ENCODE data around the gene PSMD7. TPM values are rescaled to one million over a fixed set of nuclear protein-coding genes. Genes with fewer than 3 reads are reported as not detected.

Gene PSMD7
- total and polyA plus RNA-seq, 2 of the 4 experiments (the other 2 are of a cell fraction), result 80.8 to 98.3 TPM

- Histone ChIP-seq H3K18ac (ENCODE audit: low read depth, low read length) (no peak overlapping the region; the same call in 1 of the 2 replicates), H3K9me1 (ENCODE audit: insufficient read depth, low read length) (no peaks in the 10 kb centered on the region), H3K27ac (ENCODE audit: insufficient read depth, low read length) (no peak overlapping the region), H3K9ac (ENCODE audit: low read depth, low read length) (peak overlapping the region; percentile 76), H2AK9ac (replicated peaks; ENCODE audit: low read depth, low read length, poor library complexity) (no peak overlapping the region), H2AFZ (replicated peaks; ENCODE audit: low read length, poor library complexity) (peak overlapping the region; percentile 51), H3K4me3 (ENCODE audit: insufficient read depth, low read depth, low read length) (peak overlapping the region; percentile 81), H3K56ac (ENCODE audit: extremely low read depth, insufficient read depth, low read length) (peak overlapping the region; percentile 47), H3K79me1 (ENCODE audit: low read depth in 1 of 2, low read length in 2 of 2) (peaks cover 0 to 24% of the 10 kb centered on the region in 2 experiments; a peak in 3 of 4 replicates), H4K5ac (ENCODE audit: low read depth, low read length) (peak overlapping the region; percentile 83), H3K14ac (replicated peaks; ENCODE audit: low read depth, low read length) (peak overlapping the region; percentile 69), H2BK15ac (ENCODE audit: low read depth, low read length) (no peak overlapping the region), H3K23ac (ENCODE audit: low read depth, low read length) (peak overlapping the region; percentile 66), H3K9me3 (ENCODE audit: control insufficient read depth, insufficient read depth, low read length) (peaks cover 9% of the 10 kb centered on the region), H3K27me3 (ENCODE audit: control insufficient read depth, insufficient read depth, low read length) (no peaks in the 10 kb centered on the region), H4K20me1 (ENCODE audit: insufficient read depth, low read length) (peaks cover 15% of the 10 kb centered on the region; the same call in 1 of the 2 replicates), H3K4ac (ENCODE audit: low read depth, low read length) (peak overlapping the region; percentile 57; the same call in 1 of the 2 replicates), H2AK5ac (ENCODE audit: low read depth, low read length) (no peak overlapping the region), H3K4me2 (ENCODE audit: low read depth, low read length) (peak overlapping the region; percentile 96), H4K91ac (ENCODE audit: insufficient read depth, low read depth, low read length) (peak overlapping the region; percentile 41; the same call in 1 of the 2 replicates), H2BK120ac (ENCODE audit: low read depth, low read length) (no peak overlapping the region), H3K4me1 (ENCODE audit: control insufficient read depth, insufficient read depth, low read length) (peaks cover 4% of the 10 kb centered on the region; the same call in 1 of the 2 replicates), H3K36me3 (ENCODE audit: control insufficient read depth, insufficient read depth, low read length) (peaks cover 13% of the 10 kb centered on the region), H2BK5ac (ENCODE audit: low read depth, low read length, poor library complexity, severe bottlenecking) (peak overlapping the region; percentile 60), H2BK20ac (ENCODE audit: low read depth, low read length) (no peak overlapping the region), H4K8ac (ENCODE audit: low read depth in 2 of 2, low read length in 2 of 2) (peak overlapping the region; percentile 86 to 98)
- dilution Hi-C loops (cut with HindIII; ENCODE audit: low sequenced_read_pairs, unreplicated experiment) (no loop called here), in situ Hi-C loops (cut with MboI; ENCODE audit: low sequenced_read_pairs) (loop anchor here (25.0 kb wide), 1 partner anchor 1234 kb away; no protein-coding TSS in a partner anchor), intact Hi-C loops (cut with micrococcal nuclease) (loop anchor here (10.0 kb wide), 1 partner anchor 1511 kb away; no protein-coding TSS in a partner anchor)
- POLR2A ChIA-PET (ENCODE audit: unreplicated experiment), result no interaction called here
- no peak for TF ChIP-seq CTCF (conservative IDR thresholded peaks at IDR 0.05; ENCODE audit: low read depth, low read length)
- no peak for TF ChIP-seq RCOR1 (IDR thresholded peaks at IDR 0.05; ENCODE audit: insufficient replicate concordance, low read length)
- no peak for TF ChIP-seq ELK1 (IDR thresholded peaks at IDR 0.05; ENCODE audit: borderline replicate concordance, low read depth, low read length)
- no peak for TF ChIP-seq CHD1 (IDR thresholded peaks at IDR 0.05; ENCODE audit: low read depth, low read length)
- no peak for TF ChIP-seq CEBPB (IDR thresholded peaks at IDR 0.05; ENCODE audit: low read depth, low read length)
- no peak for TF ChIP-seq MAFK (IDR thresholded peaks at IDR 0.05; ENCODE audit: low read depth, low read length)
- TF ChIP-seq SMC3 (IDR thresholded peaks at IDR 0.05; ENCODE audit: low read depth, low read length), result no peak
- TF ChIP-seq USF2 (IDR thresholded peaks at IDR 0.05; ENCODE audit: low read depth, low read length), result no peak
- TF ChIP-seq MAZ (IDR thresholded peaks at IDR 0.05; ENCODE audit: borderline replicate concordance, low read depth, low read length), result no peak
- no peak for TF ChIP-seq FOS (IDR thresholded peaks at IDR 0.05; ENCODE audit: low read depth, low read length)
- ATAC-seq (ENCODE audit: low read depth) (no peak), DNase-seq (no peak)
- 0% methylated on average over 3 of the region's 9 CpGs; no CpG with 5 or more reads in 1 of the 2 experiments for WGBS, 2 experiments (ENCODE audit: extremely low coverage in 2 of 2, insufficient read length in 1 of 2)
- CTCF ChIA-PET, result no interaction called here
- BruUV-seq (replicated peaks), result TSS peak; percentile 54
Observed at GRCh38 chr16:74296104-74296431, 546 bp upstream of the PSMD7 start.
